HL-60 (cell line): ENCODE results near the gene ATP8B4.

Experiments
- CTCF ChIP-seq: IDR thresholded peaks from one replicate; pipeline ENCODE4 v1.5.1; 2011; ENCODE audit warnings: low read length, control low read depth, inconsistent platforms; ENCODE audit not compliant: insufficient read depth
- GABPA ChIP-seq: IDR thresholded peaks from 2 replicates; pipeline ENCODE4 v1.6.1; 2012; ENCODE audit warnings: low read depth

GRCh38 chr15:49842031-49842730 lies 276.9 kb downstream of the ATP8B4 start:
- no peak for TF ChIP-seq CTCF
- TF ChIP-seq GABPA, result no peak
